ENCODE data around the gene ACOT7.
"Not testable (repeated sequence)": the region's sequence is repeated elsewhere in the genome, so short reads cannot be mapped to it uniquely, and the experiment has no call there.

ACOT7 gene

DNA sequence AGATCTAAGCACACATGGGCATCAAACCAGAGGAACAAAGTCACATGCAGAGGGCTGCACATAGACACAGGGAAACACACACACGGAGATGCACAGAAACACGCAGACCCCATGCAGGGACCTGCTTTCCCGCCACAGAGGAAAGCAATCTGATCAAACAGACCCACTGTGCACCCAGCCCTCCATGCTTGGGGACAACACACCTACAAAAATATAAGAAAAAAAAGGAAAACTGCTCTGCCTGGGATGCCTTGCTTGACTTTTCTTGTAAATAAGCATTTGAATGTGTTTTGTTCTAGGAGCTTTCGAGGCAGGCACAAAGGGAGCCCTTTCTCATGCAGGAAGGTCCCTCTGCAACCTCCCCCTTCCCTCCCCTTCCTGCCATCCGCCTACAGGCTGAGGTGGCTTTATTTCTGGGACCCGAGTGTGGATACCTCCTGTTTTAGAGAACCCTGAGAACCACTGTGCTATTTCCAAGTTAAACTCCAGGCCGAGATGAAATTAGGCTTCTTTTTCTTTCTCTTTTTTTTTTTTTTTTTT is 154.3 kb downstream of the ACOT7 start:
- DNase-seq (ENCODE audit: low read depth in 2 of 2): no peak

DNA sequence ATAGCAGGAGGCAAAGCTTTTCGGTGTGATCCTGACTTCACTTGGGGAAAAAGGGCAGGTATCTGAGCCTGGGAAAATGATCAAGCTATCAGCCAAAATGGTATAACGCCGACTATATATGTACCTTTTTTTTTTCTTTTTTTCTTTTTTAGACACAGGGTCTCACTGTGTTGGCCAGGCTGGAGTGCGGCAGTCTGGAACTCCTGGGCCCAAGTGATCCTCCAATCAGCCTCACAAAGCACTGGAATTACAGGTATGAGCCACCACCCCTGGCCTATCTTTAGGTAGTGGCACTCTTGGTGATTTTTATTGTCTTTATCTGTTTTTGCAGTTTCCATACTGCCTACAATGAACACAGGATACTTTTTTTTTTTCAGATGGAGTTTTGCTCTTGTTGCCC is 156.5 kb downstream of the ACOT7 start:
- DNase-seq (ENCODE audit: low read depth in 2 of 2): no peak

DNA sequence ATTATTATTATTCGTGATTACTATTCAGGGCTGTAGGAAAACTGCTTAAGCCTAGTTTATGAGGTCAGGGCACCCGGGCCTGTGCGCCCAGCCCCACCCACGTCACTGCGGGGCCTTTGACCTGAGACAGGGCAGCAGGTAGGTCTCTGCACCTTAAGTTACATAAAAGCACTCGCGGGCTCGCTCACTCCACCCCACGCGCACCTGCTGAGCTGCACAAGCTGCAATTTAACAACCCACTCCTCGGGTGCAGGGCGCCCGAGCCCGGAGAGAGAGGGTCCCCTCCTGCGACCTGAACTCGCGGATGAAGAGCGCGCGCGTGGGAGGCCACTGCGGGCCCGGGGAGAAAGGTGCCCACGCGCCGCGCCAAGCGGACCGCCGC is 158.3 kb downstream of the ACOT7 start:
- no peak for DNase-seq (ENCODE audit: low read depth in 2 of 2)

DNA sequence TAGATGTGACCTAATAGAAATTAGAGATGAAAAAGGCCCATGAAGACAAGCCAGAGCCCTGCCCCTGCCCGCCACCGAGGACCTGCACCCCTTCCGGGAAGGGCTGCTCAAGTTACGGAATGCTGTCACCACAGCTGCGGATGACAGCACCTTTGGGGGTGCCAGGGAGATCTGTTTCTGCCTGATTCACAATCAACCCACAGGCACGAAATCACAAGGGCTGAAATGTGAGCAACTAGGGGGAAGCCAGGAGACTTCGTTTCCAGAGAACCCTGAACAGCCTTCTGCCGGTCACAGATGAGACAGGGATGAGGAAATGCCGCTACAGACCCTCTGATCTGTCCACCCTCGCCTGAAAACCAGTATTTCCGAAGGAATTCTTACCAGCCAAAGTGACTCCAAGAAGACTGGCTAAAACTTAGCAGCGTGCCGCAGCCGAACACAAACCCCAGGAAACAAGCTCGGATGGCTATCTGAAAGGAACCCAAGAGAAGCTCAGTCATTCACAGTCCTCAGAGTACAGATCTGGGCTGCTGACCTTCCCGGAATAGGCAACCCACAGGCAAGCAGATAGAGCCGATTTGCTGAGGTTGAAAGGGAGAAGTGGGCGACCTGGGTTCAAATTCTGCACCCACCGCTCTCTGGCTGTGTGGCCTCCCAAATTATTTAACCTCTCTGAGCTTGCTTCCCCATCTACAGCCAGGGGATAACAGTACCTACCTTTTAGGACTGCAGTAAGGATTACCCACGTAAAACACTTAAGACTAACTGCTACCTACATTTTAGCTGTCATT is 158.9 kb downstream of the ACOT7 start:
- no peak for DNase-seq (ENCODE audit: low read depth in 2 of 2)

DNA sequence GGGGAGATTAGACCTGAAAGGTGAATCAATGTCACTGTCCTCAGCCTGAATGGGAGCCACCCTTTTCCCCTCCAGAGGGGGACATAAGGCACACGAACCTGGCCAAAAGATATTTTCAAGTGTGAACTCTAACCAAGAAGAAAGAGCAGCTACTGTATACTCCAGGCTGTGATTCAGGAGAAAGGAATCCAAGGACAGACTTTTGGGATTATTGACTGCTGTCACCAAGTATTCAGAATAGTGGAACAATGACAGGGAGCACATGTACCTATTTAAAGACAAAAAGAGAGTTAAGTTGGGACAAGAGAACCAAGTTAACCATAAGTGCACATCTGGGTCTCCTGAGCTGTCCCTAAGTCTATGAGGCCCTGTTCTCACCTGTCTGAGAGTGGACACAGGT is 160.2 kb downstream of the ACOT7 start:
- DNase-seq (ENCODE audit: low read depth in 2 of 2): no peak

DNA sequence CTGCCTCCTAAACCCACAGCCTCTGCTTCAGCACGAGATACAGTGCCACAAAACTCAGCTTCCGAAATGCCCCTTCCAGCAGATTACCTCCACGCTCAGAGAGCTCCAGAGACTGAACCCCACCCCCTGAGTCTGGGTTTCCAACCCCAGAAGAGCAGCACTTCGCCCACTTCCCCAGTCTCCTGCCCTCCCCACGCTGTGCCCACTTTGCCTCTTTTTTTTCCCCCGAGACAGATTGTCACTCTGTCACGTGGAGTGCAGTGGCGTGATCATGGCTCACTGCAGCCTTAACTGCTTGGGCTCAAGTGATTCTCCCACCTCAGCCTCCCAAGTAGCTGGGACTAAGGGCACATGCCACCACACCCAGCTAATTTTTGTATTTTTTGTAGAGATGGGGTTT is 167.9 kb downstream of the ACOT7 start:
- DNase-seq (ENCODE audit: low read depth in 2 of 2): no peak

DNA sequence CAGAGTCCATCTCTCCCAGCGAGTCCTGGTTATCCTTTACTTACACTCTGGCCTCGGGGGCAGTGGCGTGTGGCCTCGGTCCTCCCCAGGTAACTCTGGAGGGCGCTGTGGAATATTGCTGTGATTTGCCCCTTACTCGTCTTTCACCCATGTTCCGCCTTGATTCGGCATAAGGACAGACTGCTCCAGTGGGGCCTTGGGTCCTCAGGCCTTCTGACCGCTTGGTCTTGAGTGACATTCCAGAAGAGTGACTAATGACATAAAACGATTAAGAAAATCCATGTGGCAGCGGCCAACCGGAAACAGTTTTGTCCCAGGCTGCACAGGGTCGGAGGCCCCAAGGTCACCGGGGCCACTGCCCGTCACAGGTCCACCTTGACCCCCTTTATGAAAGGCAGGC is 168.8 kb downstream of the ACOT7 start:
- no peak for DNase-seq (ENCODE audit: low read depth in 2 of 2)

DNA sequence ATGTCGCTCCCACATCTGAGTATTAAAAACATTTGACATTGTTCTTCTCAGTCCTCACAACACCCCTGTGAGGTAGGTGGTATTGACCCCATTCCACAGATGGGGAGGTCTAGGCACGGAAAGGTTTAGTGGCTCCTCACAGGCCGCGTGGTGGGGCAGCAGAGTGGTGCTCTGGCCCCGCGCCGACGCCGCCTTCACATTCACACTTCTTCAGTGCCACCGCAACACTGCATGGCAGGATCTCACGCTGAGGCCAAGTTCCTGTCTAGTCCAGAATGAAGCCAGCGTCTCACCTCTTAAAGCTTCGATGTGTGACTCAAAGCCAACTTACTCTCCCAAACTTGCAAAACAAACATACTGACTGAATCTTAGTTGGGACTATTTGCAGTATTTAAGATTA is 169.9 kb downstream of the ACOT7 start:
- DNase-seq (ENCODE audit: low read depth in 2 of 2): no peak

DNA sequence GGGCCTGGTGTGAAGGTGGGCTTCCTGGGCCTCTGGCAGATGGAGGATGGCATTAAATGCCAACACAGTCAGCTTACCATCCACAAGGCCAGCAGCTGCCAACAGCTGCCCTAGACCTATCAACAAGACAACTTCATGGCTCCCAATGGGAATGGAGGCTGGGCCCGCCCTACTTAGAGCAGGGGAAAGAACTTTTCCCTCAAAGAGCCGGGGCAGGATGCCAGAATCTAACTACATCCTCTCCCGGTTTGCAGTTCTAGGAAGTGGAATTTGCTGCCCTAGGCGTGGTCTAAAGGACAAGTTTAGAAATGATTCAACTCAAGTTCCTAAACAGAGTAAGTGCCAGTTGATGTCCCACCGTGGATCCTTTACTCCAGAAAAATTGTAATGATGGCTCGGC is 170.9 kb downstream of the ACOT7 start:
- no peak for DNase-seq (ENCODE audit: low read depth in 2 of 2)

DNA sequence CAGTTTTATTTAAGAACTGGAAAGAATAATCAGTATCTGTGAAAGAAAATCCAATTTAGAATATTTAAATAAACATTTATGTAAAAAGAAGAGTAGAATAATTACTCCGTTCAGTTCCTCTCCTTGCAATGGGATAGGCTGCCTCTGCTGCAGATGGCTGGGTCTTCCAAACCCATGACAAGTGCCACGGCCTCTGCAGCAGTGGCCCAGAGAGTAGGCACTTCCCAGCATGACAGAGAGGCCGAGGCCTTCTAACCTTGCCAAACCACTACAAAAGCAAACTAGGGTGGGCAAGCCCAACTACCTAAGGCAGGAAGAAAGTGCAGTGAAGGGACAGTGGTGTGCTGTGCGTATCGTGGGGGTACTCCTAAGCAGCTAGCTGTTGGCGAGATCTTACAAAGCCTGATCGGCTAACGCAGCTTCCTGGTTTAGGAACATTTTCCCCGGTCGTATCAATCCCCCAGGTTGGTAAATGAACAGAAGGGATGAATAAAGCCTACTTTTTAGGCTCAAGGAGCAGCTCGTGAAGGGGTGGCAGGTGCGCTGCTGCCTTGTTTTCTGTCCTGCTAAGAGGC is 172.3 kb downstream of the ACOT7 start:
- no peak for DNase-seq (ENCODE audit: low read depth in 2 of 2)

DNA sequence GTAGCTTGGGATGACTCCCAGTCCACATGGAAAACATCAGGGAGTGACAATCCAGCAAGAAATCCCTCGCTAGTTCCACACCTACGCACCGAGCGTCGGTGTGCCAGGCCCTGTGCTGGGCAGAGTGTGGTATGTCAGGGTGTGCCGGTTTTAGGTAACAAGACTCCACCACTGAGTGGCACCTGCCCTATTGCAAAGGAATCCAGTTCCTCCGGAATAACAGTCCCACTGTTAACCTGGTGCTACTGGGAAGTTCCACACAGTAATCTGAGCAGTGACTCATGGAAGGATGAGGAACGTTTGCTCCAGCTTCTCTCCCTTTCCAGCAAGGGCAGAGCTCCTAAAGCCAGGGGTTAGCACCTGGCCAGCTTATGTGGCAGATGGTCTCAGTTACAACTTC is 173.3 kb downstream of the ACOT7 start:
- DNase-seq (ENCODE audit: low read depth in 2 of 2): no peak

DNA sequence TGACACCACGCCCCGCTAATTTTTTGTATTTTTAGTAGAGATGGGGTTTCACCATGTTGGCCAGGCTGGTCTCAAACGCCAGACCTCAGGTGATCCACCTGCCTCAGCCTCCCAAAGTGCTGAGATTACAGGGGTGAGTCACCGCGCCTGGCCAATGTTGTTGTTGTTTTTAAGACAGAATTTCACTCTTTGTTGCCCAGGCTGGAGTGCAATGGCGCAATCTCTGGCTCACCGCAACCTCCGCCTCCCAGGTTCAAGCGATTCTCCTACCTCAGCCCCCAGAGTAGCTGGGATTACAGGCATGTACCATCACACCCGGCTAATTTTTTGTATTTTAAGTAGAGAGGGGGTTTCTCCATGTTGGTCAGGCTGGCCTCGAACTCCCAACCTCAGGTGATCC is 173.9 kb downstream of the ACOT7 start:
- DNase-seq (ENCODE audit: low read depth in 2 of 2): not testable (repeated sequence)

DNA sequence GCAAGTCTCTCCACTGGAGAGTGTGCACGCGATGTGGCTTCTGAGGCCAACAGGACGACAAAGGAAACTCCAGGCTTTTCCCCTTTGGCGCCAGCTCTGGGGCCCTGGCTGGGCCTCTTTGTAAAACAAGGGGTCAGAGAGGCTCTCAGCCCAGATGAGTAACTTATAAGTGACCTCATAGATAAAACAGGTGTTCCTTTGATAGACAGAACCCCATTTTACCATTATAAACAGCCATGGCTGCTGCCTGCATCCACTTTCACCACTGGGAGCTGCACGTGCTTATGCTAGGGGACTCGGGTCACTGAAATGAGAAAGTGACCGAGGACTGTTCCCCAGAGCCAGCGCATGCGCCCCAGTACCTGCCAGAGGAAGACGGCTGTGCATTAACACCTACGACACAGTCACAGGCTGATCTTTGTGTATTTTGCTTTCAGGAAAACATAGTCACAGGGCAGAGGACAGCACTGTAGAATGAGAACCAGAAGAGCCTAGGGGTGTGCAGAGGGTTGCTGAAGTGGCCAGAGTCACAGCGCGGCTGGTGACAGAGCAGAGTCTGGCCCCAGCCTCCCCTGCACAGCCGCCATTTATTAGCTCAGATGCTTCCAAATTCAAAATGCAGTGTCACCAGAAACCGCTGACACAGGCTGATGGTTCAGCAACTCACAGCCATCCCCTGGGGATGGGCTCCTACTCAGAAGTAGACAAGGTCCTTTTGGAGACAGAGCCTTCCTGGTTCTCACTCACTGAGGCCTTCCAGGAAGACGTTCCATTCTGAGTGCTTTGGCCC is 175.0 kb downstream of the ACOT7 start:
- no peak for DNase-seq (ENCODE audit: low read depth in 2 of 2)

All from stimulated activated CD8-positive, alpha-beta memory T cell treated with anti-CD3 and anti-CD28 coated beads, Interleukin-15, amount 100 ng/mL, for 4 hours (primary cell).